Bronchial epithelial cell (primary cell): ENCODE data around the gene PSENEN. TPM values are rescaled to one million over a fixed set of nuclear protein-coding genes. Genes with fewer than 3 reads are reported as not detected.

Experiments used
- DNase-seq: peaks from one replicate; pipeline ENCODE4 v3.0.0-alpha.2; 2010; ENCODE audit warnings: low read depth
- FAIRE-seq: peaks from 2 replicates; lab custom pipeline; 2011; peaks lifted over from hg19 to GRCh38; lab: Jason Lieb, UNC
- H3K27me3 ChIP-seq: 2 replicates; pipeline ENCODE4 v1.5.1; 2011; ENCODE audit warnings: low read length; ENCODE audit not compliant: control insufficient read depth, insufficient read depth
- H3K36me3 ChIP-seq: 2 replicates; pipeline ENCODE4 v1.5.1; 2011; ENCODE audit warnings: low read length; ENCODE audit not compliant: control insufficient read depth, insufficient read depth
- H3K4me3 ChIP-seq: 2 replicates; pipeline ENCODE4 v1.5.1; 2011; ENCODE audit warnings: mild to moderate bottlenecking, low read depth, low read length, control low read depth
- CTCF ChIP-seq: IDR thresholded peaks from 2 replicates; pipeline ENCODE4 v1.5.1; 2011; ENCODE audit warnings: mild to moderate bottlenecking, moderate library complexity, low read length, control low read depth, inconsistent platforms; ENCODE audit not compliant: insufficient read depth, severe bottlenecking
- total RNA-seq: library from RNA; depleted of rRNA; stranded (reverse); fragments of >200 nt; gene quantifications from 2 replicates; pipeline ENCODE4 v1.2.1, GENCODE V29; 2014

Gene PSENEN
- total RNA-seq, 1 donor from 2014 or later, result 7.9 TPM

GRCh38 chr19:35776102-35776788 is 30.8 kb downstream of the PSENEN start:
- H3K36me3 ChIP-seq, result no peaks in the 10 kb centered on the region
- no peaks in the 10 kb centered on the region for H3K27me3 ChIP-seq
- TF ChIP-seq CTCF, result no peak
- DNase-seq (no peak), FAIRE-seq (no peak)
- H3K4me3 ChIP-seq, result peak overlapping the region; percentile 58

- no peaks in the 10 kb centered on the region for H3K36me3 ChIP-seq
- FAIRE-seq (no peak), DNase-seq (no peak)
- H3K27me3 ChIP-seq, result no peaks in the 10 kb centered on the region
- no peak for TF ChIP-seq CTCF
- H3K4me3 ChIP-seq, result no peak overlapping the region
Observed at GRCh38 chr19:35777086-35777841, 31.8 kb downstream of the PSENEN start.

- DNase-seq (no peak), FAIRE-seq (no peak)
- no peaks in the 10 kb centered on the region for H3K27me3 ChIP-seq
- TF ChIP-seq CTCF, result no peak
- H3K4me3 ChIP-seq, result no peak overlapping the region
- H3K36me3 ChIP-seq, result no peaks in the 10 kb centered on the region
Observed at GRCh38 chr19:35777961-35778360, 32.5 kb downstream of the PSENEN start.

GRCh38 chr19:35779033-35779432 is 33.6 kb downstream of the PSENEN start:
- DNase-seq (no peak), FAIRE-seq (no peak)
- Histone ChIP-seq H3K36me3 (no peaks in the 10 kb centered on the region), H3K4me3 (no peak overlapping the region), H3K27me3 (no peaks in the 10 kb centered on the region)
- no peak for TF ChIP-seq CTCF

- no peak for TF ChIP-seq CTCF
- DNase-seq (no peak), FAIRE-seq (no peak)
- Histone ChIP-seq H3K27me3 (no peaks in the 10 kb centered on the region), H3K36me3 (no peaks in the 10 kb centered on the region), H3K4me3 (no peak overlapping the region)
Observed at GRCh38 chr19:35780058-35780457, 34.6 kb downstream of the PSENEN start.

- no peak overlapping the region for H3K4me3 ChIP-seq
- no peak for FAIRE-seq
- no peak for DNase-seq
- no peaks in the 10 kb centered on the region for H3K27me3 ChIP-seq
- H3K36me3 ChIP-seq, result no peaks in the 10 kb centered on the region
- TF ChIP-seq CTCF, result no peak
Observed at GRCh38 chr19:35780717-35781116, 35.3 kb downstream of the PSENEN start.
